IPS-NIHi7 (cell line): Measurements from ENCODE around the gene NR4A1.

ENCODE experiments used
- DNase-seq: peaks from one replicate; pipeline ENCODE4 v3.0.0; 2012; ENCODE audit warnings: mixed read lengths; ENCODE audit errors: extremely low spot score

NR4A1 gene

DNA sequence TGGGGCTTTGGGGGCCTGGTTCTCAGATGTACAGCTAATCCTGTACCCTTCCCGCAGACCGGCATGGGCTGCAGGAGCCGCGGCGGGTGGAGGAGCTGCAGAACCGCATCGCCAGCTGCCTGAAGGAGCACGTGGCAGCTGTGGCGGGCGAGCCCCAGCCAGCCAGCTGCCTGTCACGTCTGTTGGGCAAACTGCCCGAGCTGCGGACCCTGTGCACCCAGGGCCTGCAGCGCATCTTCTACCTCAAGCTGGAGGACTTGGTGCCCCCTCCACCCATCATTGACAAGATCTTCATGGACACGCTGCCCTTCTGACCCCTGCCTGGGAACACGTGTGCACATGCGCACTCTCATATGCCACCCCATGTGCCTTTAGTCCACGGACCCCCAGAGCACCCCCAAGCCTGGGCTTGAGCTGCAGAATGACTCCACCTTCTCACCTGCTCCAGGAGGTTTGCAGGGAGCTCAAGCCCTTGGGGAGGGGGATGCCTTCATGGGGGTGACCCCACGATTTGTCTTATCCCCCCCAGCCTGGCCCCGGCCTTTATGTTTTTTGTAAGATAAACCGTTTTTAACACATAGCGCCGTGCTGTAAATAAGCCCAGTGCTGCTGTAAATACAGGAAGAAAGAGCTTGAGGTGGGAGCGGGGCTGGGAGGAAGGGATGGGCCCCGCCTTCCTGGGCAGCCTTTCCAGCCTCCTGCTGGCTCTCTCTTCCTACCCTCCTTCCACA lies 7.6 kb downstream of the NR4A1 start:
- no peak for DNase-seq

DNA sequence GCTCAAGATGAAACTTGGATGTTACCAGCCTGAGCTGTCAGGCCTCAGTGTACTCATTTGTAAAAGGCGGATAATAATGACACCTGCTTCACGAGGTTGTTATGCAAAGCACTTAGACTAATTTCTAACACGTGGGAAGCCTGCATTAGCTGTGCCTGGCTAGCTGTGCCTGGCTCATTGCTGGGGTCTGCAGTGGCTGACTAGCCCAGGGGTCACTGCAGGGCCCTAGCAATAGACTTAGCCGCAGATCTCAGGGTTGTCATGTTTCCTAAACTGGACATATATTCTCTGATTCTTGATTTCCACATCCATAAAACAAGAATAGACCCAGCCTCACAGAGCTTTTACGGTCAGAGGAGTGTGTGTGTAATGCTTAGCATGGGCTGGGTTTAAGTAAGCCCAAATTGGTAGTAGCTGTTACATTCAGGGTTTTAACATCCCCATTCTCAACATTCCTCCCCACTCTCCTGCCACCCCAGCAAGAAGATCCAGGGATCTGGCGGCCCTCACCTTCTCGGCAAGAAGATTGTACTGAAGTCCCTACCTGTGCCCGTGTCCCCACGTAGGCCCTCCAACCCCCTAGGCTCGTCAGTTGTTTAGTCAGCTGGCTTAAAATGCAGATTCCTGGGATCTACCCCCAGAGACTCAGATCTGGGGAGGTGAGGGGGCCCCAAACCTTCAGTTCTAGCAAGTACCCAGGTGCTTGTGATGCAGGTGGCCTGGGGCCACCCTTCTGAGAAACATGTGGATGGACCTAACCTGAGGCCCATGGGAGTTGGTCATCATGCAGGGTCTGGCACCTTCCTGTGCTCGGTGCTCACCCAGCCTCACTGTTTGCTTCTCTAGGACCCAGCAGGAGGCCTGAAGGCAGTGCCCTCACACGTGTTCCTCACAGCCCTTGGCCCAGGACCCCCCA lies 8.6 kb downstream of the NR4A1 start:
- no peak for DNase-seq

DNA sequence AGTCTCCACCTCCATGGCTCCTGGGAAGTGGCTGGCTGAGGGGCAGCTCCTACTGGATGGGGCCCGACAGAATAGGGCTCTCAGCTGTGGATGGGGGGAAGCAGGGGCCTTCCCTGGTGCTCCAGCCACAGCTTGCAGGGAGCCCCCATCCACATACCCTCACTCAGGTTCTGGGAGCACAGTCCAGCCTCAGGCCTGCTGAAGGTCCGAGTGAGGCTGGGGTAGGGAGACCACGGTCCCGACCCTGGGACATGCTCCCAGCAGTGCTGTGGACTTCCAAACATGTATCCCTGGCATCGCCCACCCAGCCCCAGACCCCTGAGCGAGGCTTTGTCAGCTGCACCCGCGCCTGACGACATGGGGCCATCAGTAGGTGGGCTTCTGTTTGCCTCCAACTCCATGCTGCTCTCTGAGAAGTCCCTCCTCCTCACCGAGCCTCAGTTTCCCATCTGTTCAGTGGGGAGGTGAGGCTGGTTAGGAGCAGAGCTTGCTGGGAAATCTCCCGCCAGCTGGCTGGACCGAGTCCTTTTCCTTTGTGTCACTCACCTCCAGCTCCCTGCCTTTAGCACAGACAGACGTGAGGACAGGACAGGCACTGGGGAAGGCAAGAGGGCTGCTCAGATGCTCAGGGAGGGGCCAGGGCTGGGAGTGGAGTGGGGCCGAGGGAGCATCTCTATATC lies 9.4 kb downstream of the NR4A1 start:
- no peak for DNase-seq

DNA sequence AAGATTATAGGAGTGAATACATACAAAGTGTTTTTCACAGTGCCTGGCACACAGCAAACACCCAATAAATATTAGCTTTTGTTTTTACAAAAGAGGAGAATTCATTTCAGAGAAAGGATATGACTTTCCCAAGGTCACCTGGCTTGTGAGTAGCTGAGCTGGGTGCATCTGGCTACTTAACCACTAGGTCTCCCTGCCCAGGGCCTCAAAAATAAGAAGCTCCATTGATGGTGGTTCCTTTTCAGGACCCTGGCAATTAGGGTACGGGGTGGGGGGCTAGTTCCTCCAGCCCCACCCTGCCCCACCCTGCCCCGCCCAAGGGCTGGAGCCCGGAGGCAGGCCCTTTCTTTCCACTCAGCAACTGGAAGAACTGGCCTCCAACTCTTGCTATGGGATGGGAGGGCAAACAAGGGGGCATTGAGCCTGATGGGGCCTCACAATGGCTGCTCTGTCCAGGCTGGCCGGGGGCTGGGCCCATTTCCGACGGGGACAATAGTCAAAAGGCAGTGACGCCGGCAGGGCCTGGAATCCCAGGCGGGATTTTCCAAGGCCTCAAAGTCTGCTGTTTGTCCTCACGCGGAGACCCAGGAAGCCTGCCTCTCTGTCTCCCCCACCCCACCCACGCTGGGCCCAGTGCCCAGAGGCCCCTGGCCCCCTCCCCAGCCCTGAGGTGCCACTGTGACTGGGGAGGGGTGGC lies 10.4 kb downstream of the NR4A1 start:
- no peak for DNase-seq

DNA sequence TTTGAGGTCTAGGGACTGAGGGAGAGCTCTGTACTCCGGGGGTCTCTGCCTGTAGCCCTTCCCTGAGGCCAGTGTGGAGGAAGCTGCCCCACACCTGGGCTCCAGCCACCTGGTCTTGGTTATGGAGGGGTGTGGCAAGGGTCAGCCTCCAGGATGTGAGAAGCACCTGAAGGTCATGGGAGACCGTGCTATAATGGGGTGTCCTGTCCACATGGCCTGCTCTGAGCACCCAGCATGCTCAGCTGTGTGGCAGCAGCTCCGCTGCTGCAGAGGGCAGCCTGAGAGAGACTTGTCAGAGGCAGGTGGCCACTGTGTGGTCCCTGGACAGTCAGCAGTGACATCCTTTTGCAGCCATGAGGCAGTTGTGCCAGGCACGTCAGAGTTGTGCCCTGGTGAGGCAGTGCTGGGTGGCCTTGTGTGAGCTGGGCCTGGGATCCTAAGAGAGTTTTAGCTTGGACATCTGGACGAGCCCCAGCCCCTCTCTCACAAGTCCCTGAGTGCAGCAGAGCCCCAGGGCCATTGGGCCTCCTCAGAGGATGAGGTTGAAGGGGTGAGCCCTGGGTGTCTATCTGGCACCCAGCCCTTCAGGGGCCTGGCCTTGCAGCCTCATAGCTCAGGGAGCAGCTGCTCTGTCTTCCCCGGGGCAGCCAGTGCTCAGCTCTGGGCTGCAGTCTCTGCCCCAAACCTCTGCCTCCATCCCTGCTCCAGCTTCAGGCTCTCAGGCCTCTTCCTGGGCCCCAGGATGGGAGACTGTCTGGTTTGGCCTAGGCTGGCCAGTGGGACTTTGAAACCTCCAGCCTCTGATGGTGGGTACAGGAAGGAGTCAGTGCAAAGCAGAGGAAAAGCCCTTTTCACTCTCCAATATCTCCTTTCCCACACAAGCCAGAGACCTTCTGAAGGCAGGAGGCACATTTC lies 11.2 kb downstream of the NR4A1 start:
- no peak for DNase-seq

DNA sequence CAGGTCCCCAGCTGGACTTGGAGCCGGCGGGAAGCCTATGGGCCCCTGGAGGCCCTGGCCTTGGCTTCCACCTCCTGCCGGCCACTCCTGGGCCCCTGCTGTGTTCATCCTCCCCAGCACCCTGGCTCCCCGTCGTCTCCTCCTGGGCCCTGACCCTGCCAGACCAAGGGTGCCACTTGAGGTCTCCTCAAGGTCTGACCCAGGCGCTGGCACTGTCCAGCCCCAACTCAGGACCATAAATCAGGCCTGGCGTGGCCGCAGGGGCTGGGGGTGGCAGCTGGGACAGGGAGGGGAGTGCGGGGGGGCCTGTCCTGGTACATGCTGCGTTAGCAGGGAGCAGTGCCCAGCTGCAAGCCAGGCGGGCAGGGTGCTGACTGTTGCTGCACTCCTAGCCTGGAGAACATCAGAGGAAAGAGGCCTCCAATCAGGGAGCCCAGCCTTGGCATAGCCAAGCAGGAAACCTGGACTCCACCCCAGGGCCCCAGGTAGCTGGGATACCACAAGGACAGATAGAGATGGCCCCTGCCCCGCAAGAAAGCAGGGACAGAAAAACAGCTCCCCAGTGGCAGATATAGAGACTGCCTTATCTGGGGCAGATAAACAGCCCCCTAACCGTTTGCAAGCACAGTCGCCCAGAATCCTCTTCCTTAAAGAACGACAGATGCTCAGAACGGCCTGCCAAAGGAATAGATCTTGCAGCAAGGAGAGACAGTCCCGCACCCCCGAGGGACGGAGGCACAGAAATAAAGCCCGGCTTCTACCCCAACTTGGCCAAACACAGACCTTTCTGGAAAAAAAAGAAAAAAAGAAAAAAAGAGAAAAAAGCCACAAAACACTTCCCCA lies 12.1 kb downstream of the NR4A1 start:
- DNase-seq = no peak

DNA sequence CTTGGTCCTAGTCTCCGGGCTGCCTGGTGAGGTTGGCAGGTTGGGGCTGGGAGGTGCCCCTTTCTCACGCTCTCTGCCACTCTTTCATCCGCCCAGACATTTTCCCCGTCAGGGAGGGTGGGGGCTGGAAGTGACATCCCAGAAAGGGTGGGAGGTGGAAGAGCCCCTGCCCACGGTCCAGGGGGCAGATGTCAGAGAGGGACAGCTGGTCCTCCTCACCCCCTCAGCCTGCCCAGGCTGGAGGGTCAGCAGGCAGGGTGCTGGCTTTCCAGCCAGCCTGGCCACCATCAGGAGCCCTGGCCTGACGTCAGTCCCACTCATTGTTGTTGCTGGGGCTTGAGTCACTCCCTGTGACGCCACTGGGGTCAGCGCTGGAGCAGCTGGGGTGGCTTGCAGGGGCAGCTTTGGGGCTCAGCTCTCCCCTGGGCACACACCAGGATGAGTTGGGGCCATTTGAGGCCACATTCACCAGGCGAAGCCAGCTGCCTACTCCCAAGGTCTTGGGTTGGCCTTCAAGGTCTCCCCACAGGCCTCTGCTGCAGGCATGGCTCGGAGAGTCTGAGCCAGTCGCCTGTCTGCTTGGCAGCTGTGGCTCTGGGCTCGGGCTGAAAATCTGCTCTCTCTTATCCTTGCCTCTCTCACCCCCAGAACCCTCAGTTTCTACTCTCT lies 12.9 kb downstream of the NR4A1 start:
- no peak for DNase-seq

DNA sequence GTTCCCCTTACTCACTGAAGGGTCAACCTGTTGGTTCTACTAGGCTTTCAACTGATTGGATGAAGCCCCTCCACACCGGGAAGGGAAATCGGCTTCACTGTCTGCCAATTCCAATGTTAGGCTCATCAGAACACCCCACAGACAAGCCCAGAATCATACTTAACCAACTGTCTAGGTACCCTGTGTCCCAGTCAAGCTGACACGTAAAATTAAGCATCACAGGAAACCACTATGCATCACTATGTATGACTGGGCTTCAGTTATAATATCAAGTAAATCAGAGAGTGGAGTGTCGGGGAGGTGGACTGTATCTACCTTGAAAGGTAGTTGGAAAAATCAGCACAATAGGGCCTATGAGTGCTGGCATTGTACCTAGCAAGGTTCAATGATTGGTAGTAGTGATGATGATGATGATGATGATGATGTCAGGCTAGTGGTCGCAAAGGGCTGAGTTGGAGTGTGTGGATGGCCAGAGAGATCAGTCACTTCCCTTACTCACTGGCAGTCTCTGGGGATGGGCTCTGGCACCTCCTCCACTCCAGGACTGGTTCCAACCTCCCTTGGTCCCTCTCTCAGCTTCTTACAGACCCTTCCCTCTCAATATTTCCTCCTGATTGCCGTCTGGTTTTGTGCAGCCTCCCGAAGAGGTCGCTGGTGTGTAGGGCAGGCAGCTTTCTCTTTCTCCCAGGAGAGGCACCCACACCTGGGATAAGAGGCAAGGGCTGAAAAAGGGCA lies 15.3 kb downstream of the NR4A1 start:
- no peak for DNase-seq

DNA sequence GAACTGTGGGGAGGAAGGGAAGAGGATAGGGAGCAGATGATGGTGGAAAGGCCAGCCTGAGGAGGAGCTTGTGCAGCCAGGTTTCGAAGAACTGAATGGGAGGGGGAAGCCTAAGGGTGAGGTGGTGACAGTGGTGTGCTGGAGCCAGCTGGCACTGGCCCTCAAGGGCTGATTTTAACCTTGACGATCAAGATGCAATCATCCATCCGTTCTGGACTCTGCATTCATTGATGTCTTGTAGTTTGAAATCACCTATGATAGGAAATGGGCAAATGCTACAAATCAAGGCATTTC lies 15.8 kb downstream of the NR4A1 start:
- no peak for DNase-seq

DNA sequence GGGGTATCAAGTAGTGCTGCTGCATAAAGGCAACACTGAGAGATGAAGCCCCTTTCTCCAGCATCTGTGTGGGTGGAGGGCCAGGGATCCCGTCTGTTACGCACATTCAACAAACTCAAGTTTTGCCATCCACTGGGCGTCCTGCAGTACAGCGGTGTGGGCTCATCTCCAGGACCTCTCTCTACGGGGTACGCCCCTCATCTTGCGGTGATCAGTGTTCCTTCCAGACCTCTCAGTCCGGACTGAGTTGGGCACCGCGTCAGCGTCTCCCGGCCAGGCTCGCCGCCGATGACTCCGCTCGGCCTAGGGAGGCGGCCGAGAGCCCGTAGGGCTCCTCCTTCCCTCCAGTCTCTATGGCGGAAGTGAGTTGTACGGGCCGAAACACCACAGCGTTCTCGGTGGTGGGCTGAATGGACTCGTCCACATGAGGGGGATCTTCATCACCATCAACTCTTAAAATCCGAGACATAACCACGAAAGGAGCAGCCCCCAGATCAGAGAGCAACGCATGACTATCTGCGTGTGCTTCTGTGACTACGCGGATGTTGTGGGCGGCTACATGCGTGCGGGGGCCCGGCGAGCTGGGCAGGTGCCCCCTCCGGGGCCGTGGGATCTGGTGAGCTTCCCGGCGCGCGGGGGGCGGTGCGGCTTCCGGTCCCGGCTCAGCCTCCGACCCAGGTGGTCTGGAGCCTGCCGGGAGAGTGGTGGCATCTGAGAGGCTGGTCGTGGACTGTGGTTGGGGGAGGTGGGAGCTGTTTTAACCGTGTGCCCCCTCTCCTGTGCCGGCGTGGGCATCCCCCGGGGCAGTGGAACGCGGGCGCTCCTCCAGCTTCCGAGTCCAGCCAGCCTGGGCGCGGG lies 18.3 kb downstream of the NR4A1 start, which contains the start of gene ATG101:
Gene ATG101, plus strand, starts transcription at position 652 of the 858 bp plus-strand sequence. CDS start 3,673 bp downstream, outside the sequence.
- peak; percentile 96 for DNase-seq

DNA sequence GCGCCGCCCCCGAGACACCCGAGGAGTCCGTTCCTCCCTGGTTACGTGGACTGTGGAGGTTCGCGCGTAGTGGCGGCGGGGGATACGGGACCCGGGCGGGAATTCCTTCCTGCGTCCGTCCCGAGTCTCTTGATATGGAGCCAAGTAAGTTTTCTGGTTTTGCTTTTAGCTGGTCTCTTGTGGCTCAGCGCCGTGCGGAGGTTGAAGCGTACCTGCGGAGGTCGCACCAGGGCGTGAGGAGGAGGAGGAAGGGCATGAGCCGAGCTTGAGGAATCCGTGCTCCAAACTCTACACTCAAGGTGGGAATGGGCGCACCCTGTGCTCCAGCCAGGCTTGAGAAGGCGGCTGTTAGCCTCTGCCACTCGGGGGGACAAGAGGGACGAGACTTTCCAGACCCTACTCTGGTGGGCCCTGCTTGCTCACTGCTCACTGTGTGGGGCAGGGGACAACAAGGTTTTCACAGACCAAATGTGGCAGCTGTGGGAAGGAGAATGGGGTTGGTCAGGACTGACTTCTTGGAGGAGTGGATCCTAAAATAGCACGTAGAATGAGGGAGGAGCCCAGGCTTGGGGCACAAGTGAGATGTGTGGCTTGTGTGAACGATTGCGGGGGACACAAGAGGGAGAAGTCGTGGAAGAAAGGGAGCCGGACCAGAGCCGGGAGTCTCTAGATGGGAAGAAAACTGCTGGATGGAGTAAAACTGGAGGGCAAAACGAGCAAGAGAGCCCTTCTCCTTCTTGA lies 19.1 kb downstream of the NR4A1 start:
- DNase-seq = no peak

DNA sequence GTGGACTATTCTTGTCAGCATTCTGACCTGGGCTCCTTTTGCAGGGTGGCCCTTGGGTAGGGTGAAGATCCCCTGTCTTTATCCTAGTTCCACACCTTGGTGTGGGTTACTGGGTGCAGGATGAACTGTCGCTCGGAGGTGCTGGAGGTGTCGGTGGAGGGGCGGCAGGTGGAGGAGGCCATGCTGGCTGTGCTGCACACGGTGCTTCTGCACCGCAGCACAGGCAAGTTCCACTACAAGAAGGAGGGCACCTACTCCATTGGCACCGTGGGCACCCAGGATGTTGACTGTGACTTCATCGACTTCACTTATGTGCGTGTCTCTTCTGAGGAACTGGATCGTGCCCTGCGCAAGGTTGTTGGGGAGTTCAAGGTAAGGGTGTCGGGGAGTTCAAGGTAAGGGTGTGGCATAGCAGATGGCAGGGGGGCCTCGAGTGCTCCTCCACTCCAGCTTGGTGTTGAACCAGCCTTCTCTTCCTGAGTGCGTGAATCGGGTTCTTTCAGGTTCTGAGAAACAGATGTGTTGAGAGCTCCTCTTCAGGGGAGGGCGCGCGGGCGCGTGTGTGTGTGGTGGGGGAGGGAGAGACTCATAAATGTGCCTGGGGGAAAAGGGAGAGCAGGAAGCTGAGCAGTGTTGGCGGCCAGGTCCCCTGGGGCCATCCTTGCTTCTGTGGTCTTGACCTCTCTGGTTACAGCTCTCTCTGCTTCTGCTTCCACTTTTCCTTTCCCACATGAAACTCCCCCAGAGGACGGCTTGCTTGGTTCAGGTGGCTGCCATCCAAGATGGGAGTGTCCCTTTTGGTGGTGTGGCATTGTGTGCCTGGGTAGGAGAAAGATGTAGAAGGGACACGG lies 22.5 kb downstream of the NR4A1 start:
- DNase-seq = no peak

DNA sequence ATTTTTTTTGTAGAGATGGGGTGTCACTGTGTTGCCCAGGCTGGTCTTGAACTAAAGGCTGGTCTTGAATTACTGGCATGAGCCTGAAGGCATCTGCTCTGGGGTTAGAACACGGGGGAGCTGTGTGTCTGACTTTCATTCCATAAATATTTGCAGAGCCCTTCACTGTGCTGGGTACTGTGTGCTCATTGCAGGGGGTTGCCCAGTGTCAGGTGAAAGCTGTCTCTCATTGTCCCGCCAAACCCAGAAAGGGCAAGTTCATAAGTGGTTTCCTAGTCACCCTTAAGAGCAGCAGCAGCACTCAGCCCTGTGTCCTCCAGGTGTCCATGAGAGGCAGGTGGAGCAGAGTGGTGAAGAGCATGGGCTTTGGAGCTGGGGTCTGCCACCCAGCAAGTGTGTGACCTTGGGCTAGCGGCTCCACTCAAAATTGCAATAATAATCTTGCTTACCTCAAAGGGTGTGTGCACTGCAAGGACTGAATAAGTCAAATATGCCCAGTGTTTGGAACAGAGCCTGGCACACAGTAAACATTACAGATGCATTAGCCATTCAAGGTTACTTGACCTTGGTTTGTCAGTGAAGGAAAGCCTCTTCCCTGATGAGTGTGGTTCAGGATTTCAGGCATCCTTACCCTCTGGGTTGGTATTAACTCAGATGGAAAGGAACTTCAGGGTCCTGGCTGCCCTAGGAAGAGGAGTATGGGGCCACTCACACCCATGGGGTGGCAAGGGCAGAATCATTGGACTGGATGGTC lies 23.9 kb downstream of the NR4A1 start:
- no peak for DNase-seq

DNA sequence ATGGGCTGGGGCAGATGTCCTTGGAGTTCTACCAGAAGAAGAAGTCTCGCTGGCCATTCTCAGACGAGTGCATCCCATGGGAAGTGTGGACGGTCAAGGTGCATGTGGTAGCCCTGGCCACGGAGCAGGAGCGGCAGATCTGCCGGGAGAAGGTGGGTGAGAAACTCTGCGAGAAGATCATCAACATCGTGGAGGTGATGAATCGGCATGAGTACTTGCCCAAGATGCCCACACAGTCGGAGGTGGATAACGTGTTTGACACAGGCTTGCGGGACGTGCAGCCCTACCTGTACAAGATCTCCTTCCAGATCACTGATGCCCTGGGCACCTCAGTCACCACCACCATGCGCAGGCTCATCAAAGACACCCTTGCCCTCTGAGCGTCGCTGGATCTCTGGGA lies 25.6 kb downstream of the NR4A1 start:
- no peak for DNase-seq

DNA sequence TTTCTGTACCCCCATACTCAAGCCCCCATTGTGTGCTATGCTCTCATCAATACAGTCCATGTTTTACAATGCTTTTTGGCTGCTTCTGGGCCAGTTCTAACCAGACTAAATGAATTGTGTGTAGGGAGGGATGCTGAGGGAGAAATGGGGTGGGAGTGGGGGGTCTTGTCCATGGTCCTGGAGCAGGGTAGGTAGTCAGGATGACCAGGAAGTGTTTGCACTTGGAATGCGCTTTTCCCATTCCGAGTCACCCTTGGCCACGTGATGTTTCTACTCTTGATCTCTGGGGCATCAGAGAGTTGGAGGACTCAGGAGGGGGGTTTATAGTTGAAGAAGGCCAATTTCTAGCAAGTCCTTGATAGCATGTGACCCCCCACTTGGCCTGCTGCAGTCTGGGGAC lies 27.0 kb downstream of the NR4A1 start:
- no peak for DNase-seq
